NCI-H345 treated with DMSO at 0.1 percent for 48 hours (cell line): ENCODE data around the gene EOLA1.
"Not testable (repeated sequence)": the region's sequence is repeated elsewhere in the genome, so short reads cannot be mapped to it uniquely, and the experiment has no call there.

Experiments
- DNase-seq: peaks from one replicate; lab custom pipeline; 2025; ENCODE audit not compliant: unreplicated experiment; lab: John Stamatoyannopoulos, UW

Gene EOLA1

GRCh38 chrX:149540621-149541520, at the start of gene EOLA1:
TSS of gene EOLA1 (plus strand) at chrX:149541012. CDS start at chrX:149545631, 4,619 bp downstream.
- DNase-seq, result peak; percentile 78

GRCh38 chrX:149491812-149492211, 49.0 kb upstream of the EOLA1 start:
- no peak for DNase-seq

GRCh38 chrX:149493567-149494562, 46.9 kb upstream of the EOLA1 start:
- no peak for DNase-seq

GRCh38 chrX:149494844-149495565, 45.8 kb upstream of the EOLA1 start:
- no peak for DNase-seq

GRCh38 chrX:149495573-149496071, 45.2 kb upstream of the EOLA1 start:
- DNase-seq, result no peak

GRCh38 chrX:149497054-149497453, 43.8 kb upstream of the EOLA1 start:
- DNase-seq, result no peak

- DNase-seq, result no peak
Observed at GRCh38 chrX:149497626-149498025, 43.2 kb upstream of the EOLA1 start.

- no peak for DNase-seq
Observed at GRCh38 chrX:149498767-149499166, 42.0 kb upstream of the EOLA1 start.

- DNase-seq, result no peak
Observed at GRCh38 chrX:149499766-149500165, 41.0 kb upstream of the EOLA1 start.

- DNase-seq, result not testable (repeated sequence)
Observed at GRCh38 chrX:149502923-149503322, 37.9 kb upstream of the EOLA1 start.

GRCh38 chrX:149503446-149503845, 37.4 kb upstream of the EOLA1 start:
- not testable (repeated sequence) for DNase-seq

GRCh38 chrX:149504226-149504914, 36.4 kb upstream of the EOLA1 start:
- DNase-seq, result no peak

- peak; percentile 36 for DNase-seq
Observed at GRCh38 chrX:149504915-149505651, 35.7 kb upstream of the EOLA1 start, which contains the start of gene IDS. TSS of gene IDS (minus strand) at chrX:149505306. CDS start at chrX:149505137, 169 bp downstream.

- no peak for DNase-seq
Observed at GRCh38 chrX:149505671-149506070, 35.1 kb upstream of the EOLA1 start.

GRCh38 chrX:149506349-149506748, 34.5 kb upstream of the EOLA1 start:
- DNase-seq, result no peak

GRCh38 chrX:149508467-149508866, 32.3 kb upstream of the EOLA1 start:
- no peak for DNase-seq

- DNase-seq, result no peak
Observed at GRCh38 chrX:149510386-149510785, 30.4 kb upstream of the EOLA1 start.

- no peak for DNase-seq
Observed at GRCh38 chrX:149511081-149511480, 29.7 kb upstream of the EOLA1 start.

GRCh38 chrX:149512225-149512885, 28.5 kb upstream of the EOLA1 start:
- no peak for DNase-seq
